Astrocyte (in vitro differentiated cells and primary cell): ENCODE data around the gene CTIF.

ENCODE experiments used
- CTCF ChIP-seq: IDR thresholded peaks from 2 replicates; pipeline ENCODE4 v1.5.1; 2011; ENCODE audit warnings: low read depth, mild to moderate bottlenecking, inconsistent platforms, low read length, moderate library complexity; ENCODE audit not compliant: insufficient read depth
- EZH2 ChIP-seq: IDR thresholded peaks from 2 replicates; pipeline ENCODE4 v1.6.1; 2012; ENCODE audit warnings: mild to moderate bottlenecking, low read length, inconsistent platforms; ENCODE audit not compliant: insufficient read depth

GRCh38 chr18:48835119-48835518, 296.3 kb downstream of the CTIF start:
- no peak for TF ChIP-seq CTCF
- no peak for TF ChIP-seq EZH2
